GM21447 (cell line): Measurements from ENCODE around the gene MGMT.
A peak's percentile ranks its signal among the peaks of the same experiment; 100 is the strongest.

Source experiments
- ATAC-seq: cut with Tn5 transposase; IDR thresholded peaks from one replicate; pipeline ENCODE4 v1.9.1; 2021; ENCODE audit not compliant: unreplicated experiment

MGMT gene

DNA sequence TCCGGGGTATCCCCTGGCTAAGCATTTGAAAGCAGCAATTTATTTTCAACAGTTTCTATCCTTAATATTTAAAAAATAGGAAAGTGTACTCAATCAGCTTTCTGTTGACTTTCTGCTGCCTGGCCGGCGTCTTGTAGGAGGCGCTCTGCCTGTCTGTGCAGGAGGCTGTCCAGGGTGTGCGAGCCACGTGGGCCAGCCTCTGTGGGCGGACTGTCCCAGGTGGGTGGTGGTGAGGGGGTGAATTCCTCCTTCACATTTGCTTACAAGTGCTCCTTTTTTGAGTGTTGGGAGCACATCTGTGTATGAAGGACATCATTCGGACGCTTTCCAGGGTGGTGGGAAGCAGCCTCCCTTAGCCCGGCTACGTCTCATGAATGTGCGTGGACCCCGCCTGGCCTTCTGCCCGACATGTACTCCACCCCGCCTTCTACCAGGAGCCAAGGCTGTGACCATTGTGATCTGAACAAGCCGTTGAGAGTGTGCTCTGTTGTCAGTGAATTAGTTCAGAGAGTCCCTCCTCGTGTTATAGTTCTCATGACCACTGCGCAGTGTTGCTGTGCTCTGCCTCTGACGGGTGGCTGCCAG, 114.9 kb downstream of the MGMT start:
- ATAC-seq = no peak

DNA sequence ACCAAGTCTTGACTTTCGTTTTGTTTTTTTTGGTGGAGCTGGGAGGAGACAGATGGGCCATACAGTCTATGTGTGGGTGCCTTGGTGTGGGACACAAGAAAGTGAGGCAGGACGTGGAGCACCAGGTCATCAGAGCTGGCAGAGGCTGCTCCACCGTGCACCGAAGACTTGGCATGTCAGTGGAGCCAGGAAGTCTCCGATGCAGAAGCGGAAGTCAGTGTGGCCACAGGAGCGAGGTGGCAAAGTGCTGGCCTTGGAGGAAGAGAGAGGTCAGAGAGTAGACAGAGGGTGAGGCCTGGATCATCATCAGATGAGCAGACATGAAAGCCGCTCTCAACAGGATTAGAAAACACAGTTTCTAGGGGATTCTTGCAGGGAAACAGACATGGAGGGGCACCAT, 116.8 kb downstream of the MGMT start:
- ATAC-seq = no peak

DNA sequence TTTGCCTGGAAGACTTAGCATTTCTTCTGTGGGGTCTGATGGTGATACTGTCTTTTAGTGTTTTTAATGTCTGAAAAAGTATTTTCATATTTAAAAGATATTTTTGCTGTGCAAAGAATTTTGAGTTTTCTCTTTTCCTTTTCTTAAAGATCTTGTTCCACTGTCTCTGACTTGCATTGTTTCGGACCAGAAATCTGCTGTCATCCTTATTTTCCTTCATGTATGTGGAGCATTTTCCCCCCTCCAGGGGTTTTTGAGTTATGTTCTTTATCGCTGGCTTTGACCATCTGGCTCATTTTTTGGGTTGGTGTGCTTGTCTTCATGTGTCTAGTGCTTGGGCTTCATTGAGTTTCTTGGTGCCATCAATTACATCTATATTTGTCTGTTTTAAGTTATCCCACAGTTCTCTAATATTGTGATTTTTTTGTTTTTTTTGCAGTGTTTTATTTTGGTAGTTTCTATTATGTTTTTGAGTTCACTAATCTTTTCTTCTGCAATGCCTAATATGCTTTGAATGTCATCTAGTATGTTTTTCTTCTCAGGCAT, 119.9 kb downstream of the MGMT start:
- no peak for ATAC-seq

DNA sequence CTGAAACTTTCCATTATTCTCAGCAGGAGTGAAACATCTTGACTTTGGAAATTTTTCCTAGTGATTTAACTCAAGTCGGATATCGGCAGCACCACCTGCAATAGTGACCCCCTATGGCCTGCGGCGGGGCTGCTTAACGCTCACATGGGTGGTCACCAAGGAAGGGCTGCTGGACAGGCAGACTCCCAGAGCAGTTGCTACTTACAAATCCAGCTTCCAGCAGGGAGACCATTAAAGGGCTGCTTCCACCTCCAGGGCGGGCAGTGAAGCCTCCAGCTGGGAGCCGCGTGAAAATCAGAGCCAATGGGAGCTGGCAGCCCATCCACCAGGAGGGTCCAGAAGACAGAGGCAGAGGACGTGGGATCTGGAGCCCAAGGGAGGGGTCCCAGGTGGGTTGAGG, 122.5 kb downstream of the MGMT start:
- no peak for ATAC-seq

DNA sequence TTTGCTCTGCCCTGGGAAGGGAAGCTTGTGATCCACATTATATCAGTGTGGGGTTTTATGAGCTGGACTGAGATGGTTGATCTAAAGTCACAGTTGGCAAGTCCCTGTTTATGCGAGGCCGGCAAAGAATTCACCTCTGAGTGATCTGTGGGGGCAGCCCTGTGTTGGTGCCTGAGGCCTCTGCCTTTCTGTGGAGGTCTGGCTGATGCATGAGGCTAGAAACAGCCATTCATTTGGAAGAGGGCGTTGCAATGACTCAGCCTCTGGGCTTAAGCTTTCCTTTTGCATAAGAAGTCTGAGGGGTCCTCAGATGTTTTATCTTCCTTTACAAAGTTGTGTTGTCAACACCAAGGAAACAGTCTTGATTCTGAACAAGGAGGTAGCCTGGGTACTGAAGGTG, 126.9 kb downstream of the MGMT start:
- ATAC-seq = no peak

DNA sequence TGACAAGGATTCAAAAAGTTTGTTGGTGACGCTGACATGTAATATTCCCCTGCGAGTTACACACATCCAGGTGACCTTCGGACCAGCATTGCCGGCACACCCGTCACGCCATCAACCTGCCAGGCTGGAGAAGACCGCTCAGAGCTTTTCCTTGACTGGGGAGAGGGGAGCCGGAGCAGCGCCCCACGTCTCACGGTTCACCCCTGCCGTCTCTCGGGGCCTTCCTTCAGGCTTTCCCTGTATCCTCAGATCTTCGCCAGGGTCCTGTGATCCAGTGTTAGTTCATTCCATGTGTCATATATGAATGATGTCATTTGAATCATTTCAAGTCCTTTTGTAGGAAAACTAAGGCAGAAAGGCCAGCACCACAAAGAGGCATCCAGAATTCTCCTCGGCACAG, 127.8 kb downstream of the MGMT start:
- ATAC-seq = no peak

DNA sequence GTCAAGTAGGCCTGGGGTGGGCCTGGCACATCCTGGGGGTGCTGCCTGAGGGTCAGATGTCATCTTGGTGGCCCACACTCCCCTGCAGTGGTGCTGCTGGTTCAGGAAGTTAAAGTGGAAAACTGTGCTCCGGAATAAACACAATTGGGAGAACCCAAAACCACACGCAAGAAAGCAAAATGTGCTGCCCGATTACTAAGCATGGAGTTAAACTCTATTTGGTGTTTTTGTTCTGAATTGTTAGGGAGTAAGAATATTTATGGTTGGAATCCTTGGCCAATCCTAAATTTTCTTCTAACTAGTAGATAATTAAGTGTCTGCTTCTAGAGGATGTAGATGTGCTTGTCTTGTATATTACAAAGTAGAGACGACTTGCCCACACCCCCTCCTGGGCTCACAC, 131.4 kb downstream of the MGMT start:
- no peak for ATAC-seq

DNA sequence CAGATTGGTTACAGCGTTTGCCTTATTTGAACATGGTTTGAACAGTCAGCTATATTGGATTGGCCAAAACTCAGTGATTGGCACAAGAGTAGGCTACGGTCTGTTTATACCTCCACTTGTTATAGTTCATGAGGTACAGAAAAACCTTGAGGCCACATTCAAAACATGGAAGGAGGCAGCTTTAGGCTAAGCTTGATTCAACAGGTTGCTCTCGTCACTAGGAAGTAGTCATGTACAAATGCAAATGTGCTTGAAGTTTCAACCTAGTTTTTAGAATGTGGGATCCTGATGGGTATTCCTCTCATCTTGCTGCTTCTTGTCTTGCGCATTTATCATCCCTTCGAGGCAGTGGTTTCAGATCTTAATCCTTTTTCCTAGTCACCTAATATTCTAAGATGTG, 132.1 kb downstream of the MGMT start:
- no peak for ATAC-seq

DNA sequence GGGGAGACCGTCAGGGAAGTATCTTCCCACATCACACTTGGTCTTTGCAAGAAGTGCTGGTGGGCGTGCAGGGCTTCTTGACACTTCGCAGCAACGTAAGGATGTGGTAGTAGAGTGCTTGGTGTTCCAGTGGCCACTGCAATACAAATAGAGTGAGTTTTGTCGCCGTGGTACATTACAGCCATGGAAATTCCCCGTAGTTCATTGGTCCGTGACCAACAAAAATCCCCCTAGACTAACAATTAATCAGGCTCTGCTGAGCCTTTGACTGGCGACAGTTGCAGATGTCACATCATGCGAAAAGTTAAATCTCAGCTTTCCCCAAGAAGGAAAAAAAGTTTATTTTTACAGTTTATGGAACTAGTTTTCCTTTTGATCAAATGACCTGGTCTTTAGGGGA, 134.7 kb downstream of the MGMT start:
- ATAC-seq = peak; percentile 39

DNA sequence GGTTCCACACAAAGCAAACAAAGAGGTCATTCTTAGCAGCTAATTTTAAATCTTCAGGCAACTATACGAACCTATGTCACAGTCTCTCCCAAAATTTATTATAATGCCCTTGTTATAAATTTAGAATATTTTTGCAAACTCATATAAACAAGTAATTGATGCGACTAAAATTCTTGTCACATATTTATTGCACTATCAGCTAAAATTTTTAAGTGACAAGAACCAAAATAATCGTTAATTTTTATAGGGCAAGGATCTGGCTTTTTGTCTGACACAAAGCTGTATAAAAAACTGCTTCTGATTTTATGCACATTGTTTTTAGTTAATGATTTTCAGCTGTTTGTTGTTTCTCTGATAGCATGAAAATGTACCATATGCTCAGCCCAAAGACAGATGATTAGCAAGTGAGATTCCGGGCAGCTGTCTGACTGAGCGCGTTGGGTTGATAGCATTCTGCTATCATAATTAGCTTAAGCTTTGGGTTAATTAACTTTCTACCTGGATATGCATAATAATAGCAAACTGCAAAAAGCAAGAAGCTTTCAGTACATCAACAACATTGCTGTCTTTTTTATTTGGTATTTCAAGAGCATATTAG, 136.0 kb downstream of the MGMT start:
- ATAC-seq = no peak

DNA sequence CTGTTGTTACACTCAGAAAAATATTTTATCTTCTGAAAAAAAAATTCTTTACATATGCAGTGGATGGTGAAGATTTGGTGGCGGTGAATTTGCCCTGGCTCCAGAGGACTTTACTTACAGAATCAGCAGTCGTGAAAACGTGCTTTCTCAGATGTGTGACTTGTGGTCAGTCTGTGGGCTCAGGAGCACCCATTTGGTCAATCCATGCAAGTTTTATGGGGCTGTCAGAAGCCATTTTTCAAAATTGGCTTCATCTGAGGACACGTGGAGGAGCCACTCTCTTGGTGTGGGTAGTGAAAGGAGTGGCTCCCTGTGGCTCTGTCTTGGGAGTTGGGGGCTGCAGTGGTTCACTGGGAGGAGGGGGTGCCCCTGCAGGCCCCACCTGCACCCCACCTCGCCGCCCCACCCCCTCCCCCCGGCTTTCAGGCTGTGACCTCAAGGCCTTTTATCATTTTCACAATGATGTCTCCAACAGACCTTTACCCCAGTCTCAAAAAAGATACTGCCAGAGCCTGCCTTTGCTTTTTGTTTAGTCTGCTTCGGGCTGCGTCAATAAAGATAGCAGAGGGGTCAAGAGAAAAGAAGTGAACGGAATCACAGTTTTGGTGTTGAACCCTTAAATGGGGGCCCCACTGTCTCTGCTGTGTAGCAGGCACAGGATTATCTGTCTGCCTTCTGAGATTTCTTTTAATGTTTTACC, 137.4 kb downstream of the MGMT start:
- ATAC-seq = peak; percentile 47

DNA sequence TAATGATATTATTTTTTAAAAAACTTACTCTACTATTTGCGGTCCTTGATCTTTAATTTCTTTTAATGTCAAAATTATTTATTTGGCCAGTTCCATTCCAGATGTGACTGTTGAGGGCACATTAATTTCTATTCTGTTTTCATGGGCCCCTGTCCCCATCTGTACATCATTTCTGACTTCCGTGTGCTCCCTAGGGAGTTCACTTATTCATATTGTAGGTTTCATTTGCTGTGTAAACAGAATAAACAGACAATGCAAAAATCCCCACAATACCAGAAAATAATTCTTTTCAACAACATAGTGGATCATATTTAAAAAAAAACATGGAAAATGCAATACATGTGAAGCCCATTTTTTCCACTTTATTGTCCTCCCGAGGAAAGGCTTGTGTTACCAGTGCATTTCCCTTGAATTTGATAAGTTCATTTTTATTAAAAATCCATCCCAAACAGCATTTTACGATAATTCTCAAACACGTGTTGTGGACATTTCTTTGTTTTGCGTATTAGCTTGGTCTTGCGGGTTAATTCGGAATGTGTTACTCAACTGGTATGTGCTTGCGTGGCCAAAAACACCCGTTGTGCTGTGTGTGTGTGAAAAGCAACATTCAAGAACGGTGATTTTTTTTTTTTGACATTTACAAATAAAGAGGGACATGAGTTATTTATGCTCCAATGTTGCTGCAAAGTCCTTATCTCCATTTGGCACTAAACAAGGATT, 138.4 kb downstream of the MGMT start:
- peak; percentile 42 for ATAC-seq

DNA sequence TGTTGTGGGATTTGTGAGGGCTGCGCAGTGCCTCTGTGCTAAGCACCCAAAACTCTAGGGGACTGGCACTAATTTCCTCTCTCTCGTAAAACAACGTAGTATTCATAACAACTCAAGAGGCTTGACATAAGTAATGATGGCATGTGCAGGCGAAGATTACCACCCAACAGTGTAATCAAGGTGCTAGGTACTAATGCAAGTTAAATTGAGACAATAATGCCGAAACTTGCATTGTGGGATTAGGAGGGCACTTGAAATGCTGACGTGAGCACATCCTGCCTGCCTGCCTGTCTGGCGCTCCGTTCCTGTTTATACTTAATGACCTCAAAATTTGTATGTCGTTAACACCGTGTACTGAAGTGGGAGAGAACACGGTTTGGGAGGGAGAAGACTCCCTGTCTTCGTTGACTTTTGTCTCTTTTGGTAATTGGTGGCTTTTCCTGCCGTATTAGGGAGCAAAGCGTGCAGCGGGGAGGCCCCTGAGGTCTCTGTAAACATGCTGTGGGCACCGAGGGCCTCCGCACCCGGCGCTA, 139.0 kb downstream of the MGMT start:
- ATAC-seq = no peak

DNA sequence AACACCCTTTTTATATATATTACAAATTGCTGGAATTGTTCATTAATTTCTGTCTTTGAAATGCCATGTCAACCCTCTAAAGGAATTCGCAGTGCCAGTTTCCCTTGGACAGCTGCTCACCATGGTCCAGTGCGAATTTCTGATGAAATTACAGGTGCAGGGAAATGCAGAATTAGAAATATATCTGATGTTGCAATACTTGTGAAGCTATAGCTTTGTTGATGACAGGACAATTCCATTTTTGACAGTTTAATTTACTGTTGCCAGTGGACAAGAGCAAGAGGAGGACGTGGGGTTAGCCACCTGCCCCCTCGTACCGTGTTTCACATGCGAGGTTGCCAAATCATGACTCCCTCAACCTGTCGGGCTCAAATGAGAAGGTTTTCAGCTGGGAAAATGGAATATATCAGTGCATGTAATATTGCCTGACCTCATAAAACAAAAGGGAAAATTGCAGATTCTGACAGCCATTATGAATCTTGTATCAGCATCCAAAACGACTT, 140.6 kb downstream of the MGMT start:
- no peak for ATAC-seq

DNA sequence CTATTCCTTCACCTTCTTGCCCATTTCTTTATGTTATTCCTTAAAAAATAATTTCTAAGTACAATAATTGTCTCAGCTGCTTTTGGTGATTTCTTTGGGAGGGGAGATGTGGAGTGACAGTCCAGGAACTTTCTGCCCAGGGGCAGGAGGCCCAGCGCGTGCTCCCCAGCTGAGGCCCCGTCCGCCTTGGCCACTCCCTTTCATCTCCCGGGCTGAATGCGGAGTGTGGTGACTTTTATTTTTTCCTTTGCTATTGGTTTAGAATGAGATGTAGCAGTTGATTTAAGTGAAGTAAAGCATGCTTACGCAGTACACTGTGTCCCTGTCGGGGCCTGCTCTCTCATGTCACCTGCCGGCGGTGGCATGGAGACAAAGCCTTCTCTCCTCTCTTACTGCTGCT, 141.6 kb downstream of the MGMT start:
- no peak for ATAC-seq

DNA sequence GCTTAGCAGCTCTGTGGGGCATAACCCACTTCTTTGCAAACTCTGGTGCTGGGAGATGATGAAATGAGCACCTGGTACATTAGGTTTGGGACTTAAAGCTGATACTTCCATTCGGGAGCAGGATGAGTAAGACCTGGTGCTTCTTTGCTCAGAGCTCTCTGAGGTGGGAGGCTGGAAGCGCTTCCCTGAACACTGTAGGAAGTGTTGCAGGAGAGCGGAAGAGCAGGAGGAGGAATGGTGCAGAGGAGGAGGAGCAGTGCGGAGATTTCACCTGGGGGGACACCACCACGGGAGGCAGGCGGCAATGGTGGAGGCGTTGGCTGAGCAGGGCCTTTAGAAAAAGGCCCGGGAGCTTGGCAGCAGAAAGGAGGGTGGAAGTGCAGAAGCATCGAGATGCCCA, 142.5 kb downstream of the MGMT start:
- no peak for ATAC-seq

DNA sequence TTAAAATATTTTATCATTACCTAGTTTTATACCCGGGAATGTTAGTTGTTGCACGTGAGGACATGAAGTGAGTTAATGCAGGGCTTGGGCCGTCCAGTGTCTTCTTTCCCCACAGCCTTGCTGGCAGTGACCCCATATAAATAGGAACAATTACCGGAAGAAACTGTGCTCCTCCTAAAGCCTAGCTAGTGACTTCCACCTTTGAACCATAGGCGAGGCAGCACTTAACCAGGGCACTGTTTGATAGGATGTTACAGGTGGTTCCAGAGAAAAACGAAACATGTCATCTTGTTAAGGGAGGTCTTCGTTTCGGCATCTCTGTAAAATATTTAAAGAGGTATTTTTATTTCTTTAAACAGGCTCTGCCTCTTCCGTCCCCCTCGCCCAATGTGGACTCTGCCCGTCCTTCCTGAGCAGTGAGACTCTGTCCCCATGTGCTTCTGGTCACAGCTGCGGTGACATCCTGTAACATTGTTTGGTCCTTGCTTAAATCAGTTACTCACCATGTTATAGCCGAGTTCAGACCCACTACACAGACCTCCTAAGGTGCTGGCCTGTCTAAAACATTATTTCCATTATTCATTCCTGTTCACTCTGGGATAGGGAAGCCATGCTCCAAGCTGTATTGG, 145.6 kb downstream of the MGMT start:
- no peak for ATAC-seq

DNA sequence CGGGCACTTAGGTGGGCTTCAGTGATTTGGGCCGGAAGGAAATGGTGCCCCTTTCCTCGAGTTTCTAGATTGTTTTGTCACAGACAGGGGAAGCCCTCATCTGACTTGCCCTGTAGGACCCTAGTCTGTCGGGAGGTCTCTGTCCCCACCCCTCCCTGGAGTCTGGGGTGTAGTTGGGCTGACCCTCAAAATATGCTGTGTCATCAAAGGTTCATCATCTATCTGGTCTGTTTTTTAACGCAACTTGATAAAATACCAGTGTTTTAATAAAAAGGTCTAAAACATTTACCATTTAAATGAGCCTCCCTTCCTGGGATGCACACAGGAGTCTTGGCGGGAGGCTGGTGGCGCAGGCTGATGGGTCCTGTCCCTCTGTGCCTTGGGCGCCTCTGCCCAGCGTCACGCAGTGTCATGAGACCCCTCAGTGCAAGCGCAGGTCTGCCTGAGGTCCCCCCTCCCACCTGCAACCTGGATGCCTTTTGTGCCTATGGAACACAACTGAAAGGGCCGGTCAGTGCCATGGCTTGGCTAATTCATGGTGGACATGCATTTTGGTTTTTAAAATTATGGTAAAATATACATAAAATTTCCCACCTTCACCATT, 146.4 kb downstream of the MGMT start:
- ATAC-seq = no peak

DNA sequence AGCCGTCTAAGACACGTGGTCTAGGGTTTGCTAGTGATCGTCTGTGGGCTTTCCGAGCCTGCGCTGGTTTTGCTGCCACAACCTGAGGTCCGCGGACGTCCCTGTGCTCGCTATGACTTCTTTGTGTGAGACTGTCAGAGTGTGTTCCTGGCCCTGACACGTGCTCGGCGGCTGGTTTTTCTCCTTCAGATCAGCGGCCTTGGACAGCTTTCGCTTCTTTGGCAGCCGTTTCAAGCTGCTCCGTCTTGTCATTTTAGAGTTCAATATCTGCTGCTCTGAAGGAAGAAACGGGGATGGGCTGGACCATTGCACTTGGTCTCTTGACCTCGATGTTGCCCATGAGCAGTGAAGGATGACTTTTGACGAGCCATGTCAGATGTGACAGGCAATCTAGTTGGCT, 147.3 kb downstream of the MGMT start:
- ATAC-seq = no peak

DNA sequence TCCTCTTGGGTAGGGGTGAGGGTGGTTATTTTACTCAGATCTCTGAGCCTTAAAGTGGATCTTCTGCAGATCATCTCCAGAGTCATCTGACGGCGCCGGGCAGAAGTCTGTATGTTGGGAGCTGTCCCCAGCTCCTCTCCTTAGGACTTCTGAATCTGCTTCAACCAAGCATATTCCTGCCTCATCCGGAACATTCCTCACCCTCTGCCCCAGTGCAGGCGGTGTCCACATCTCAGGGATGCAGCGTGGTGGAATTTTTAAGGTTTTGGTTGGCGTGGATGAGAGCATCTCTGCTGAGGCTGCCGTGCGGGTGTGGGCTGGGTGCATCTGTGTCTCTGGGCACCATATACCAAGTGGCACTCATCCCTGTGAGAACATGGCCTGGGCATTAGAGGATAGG, 148.3 kb downstream of the MGMT start:
- no peak for ATAC-seq
